EL (cell line): ENCODE measurements around the gene BTG1.

Source experiments
- DNase-seq: peaks from one replicate; pipeline ENCODE4 v3.0.0-alpha.2; 2016

BTG1 gene, protein sequence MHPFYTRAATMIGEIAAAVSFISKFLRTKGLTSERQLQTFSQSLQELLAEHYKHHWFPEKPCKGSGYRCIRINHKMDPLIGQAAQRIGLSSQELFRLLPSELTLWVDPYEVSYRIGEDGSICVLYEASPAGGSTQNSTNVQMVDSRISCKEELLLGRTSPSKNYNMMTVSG

DNA sequence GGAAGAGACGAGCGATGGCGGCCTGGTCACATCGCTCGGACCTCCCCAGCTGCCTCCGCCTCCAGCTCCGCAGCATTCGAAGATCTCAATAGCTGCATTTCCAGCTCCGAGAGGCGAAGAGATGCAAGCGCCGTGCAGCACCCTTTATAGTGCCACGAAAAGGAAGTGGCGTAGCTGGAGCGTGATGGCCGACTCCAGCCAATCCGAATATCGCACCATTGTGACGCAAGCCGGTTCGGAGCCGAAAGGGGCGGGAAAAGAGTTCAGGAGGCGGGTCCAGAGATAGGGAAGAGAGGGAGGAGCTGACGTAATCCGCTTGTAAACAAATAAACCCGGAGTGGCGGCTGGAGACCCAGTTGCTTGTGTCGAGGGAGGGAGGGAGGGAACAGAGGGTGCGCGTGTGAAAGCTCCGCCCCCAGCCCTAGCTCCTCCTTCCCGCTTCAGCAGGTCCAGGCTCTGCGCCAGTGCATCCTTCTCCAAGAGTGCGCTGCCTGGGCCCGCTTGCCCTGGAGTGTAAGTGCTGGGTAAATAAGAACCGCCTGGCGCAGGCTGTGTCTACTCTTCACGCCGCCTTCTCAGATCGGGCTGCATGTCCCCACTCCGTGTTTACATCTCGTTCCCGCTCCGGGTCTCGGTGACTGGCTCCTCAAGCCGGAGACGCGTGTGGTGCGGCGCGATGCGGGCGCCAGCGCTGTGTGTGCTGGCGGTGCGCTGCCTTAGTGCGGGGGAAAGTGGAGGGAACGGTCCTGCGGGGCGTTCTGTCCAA, at the start of gene BTG1:
TSS of gene BTG1 (minus strand) at position 116 of the 766 bp plus-strand sequence. CDS start 311 bp downstream, outside the sequence.
- peak; percentile 100 for DNase-seq

DNA sequence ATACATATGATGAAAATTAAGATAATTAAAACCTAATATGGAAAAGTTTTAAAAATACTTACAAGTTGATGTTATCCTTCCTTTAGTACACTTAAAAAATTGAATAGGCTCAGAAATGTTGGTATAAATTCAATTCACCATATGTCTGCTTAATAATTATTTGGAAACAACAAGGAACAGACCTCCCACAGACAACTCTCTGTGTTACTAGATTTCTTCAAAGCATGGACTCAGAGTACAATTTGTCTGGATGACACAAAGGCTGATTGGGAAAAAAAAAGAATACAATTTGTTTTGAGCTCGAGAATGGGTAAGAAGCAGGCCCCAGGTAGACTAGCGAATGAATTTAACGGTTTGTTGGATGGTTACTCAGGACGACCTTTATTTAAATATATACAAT, 48.9 kb upstream of the BTG1 start:
- no peak for DNase-seq

DNA sequence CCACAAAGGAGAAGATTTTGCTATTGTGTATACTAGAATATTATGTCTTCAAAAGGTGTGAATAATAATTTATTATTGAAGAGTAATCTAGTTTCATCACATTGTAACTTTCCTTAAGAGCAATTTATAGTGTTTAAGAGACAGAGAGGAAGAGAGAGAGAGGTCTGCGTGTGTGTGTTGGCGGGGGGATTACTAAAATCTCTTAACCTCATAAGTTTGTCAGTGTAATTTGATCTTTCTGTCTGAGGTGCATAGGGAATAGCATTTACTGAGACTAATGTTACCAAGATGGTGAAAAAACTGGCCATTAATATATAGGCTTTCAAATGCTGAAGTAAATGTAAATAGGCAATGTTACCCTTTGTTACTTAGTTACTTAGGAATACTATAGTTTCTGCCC, 48.2 kb upstream of the BTG1 start:
- DNase-seq, result no peak

DNA sequence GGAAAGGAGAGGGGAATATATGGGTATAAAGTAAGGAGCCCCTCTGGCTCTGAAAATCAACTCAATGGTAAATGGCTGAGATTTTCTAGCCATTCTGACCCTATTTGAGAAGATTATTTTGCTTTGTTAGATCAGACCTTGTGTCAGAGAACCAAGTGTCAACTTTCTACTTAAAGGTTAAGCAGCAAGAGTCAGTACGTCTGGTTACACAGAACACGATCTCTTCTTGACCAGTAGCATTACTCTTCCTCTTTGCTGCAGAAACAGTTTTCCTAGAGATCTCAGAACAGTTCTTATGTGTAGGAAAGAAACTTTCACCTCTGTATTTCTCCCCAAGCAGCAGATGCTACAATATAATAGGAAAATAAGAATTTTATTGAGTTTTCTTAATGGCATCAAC, 47.4 kb upstream of the BTG1 start:
- DNase-seq, result no peak

DNA sequence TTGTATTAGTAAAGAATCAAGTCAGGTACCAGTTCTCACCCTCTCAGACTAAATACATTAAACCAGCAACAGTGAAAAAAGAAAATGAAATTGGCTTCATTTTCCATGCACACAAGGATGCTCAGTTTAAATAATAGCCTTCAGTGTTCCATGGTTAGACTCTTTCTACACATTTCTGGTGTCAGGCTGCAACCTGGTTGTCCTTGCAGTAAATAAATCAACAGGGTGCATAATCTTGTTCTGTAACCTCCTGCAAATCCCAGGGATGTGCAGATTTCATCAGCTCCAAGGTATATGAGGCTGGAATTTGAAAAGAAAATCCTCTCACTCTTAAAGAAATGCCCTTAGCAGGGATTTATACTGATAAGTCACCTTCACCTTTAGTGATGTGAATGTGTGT, 46.7 kb upstream of the BTG1 start:
- no peak for DNase-seq

DNA sequence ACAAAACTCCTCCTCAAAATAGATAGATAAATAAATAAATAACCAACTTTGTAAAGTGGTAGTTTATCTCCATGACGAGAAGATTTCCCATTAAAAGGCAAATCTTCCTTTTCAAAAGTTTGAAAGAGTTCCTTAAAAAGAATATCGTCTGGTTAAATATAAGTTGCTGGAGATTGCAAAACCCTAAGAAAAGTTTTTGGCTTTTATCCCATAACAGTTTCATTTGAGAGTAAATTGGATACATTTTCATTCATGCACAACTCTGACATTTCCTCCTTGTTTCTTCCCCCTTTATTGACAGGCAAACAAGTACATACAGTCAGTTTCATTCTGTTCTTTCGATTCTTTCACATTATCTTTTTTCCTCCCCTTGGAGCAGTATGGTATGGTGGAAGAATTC, 45.4 kb upstream of the BTG1 start:
- no peak for DNase-seq

DNA sequence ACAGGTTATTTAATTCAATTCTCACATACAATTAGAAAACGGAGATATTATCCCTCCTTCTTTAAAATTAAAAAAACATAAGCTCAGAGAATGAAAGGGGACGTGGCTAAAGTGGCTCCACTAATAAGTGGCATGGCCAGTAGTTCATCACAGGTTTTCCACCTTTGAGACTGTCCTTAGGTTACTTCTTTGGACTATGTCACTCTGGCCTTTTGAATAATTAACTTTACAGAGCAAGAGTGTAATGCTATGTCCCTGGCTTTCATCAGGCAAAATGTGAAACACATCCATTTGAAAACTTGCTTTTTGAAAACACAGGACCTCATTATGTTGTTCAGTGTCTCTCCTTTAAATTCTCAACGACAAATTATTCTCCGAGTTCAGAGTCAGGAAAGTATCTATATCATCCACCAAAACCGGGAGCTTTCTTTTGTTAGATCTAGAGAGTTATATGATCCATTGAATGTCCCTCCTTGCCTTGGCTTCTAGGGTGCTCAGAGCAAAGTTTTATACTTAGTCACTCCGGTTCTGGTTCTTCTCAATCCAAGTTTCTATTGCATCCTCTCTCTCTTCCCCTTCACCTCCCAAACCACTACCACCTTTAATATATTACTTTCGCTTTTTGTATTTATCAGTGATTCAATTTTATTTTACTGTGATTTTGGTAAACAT, 43.0 kb upstream of the BTG1 start:
- DNase-seq, result no peak

DNA sequence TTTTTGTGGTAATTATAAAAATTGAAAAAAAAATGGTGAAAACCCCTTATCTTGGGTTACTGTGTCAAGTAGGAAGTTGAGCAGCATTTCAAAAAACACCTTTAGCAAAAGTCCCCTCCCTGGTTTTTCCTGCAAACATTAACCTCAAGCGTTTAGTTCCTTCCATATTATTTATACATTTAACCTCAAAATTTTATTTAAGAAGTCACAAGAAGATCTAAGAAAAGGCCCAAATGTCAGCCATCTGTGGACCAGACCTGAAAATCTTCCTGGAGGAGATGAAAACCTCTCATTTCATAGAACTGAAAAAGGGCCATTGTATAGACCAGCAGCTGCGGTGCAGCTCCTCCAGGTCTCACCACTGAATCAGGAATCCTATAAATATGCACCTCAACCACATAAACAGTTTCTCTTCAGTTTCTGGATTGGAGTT, 40.4 kb upstream of the BTG1 start:
- no peak for DNase-seq

DNA sequence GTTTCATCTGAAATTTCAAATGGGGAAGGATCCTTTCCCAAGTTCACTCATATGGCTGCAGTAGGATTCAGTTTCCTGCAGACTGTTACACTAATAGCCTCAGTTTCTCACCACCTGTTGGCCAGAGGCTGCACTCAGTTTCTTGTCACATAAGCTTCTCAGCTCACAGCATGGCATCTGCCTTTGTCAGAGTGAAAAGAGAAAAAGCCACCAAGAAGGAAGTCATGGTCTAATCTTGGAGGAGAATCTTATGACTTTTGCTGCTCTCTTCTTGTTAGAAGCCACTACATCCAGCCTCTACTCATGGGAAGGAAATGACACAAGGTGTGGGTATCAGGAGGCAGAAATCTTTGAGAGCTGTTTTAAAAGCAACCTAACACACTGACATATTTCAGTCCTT, 39.4 kb upstream of the BTG1 start:
- no peak for DNase-seq

DNA sequence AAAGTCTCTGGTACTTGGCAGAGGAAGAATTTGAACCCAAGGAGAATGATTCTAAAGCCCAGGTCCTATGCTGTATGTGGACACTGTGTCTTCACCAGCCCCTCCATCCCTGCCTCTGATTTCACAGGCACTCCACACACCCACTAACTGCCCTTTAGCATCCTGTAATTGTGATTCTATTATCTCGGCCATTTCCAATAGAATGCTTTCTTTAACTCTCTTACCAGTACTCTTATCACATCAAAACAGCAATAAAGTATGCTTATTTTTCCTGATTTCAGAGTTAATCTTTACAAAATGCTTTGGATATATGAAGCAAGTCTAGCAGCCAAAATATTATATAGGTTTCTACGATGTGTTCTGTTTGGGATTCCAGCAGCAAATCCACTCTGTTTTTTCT, 37.9 kb upstream of the BTG1 start:
- no peak for DNase-seq

DNA sequence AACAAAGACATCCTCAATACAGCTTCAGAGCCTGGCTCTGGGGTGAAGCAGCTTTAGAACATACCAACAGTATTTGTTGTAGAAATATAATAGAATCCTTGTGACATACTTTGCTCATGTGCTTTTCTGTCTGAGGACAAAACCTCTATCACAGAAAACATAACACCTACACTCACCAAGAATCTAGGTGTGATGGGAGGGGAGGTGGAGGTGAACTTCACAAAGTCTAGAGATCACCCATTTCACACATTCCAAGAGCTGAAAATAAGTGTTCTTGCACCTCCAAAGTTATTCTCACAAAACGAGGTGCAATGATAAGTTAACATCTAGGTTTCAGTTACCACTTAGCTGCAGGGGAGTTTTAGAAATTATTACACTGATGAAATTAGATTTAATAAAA, 32.7 kb upstream of the BTG1 start:
- DNase-seq, result no peak

DNA sequence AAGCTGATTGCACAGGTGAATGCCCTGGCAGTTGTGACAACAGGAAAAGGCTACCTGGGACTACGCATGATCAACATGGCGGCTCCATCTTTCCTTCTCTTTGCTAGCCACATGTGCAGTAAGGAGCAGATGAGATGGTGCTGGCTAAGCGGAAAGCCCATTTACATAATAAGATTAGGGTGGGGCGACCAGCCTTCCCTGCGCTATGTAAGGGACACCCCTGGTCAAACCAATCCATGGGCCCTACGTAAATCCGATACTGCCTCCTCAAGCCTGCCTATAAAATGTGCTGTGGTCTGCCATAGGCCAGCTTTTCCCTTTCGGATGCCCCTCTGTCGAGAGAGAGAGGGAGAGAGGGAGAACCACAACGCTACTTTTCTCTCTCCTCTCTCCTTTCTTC, 31.0 kb upstream of the BTG1 start:
- no peak for DNase-seq

DNA sequence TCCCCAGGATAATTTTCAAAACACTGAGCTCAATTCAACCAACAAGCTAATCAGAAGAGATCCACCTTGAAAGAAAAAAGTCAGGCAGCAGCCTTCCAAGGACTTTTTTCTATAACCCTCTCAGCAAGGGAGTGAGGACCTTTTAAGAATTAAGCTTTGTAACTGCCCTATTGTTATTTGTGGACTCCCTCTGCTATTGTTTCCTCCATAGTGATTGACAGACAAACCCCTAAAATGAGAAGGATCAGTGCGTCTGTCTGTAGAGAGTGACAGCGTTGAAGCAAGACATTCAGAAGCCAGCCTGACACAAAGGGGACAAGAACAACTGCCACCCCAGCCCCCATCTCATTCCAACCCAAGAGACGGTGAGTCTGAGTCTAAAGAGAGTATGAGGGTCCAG, 30.3 kb upstream of the BTG1 start:
- no peak for DNase-seq

DNA sequence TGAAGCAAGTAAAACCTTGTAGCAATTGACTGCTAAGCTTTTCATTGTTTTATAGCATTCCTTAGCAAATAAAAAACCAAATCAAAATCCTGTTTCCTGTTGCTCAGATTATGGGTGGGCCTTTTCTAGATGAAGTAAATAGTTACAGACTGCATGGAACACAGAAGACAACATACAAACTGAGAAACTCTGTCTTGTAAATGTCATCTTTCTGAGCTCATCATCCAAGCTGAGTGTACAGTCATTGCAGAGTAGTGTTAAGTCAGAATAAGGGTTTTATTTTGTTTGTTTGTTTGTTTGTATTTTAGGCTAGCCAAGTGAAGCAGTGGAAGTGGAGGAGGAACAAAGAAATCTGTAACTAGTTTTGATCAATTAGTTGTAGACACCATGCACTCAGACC, 24.4 kb upstream of the BTG1 start:
- DNase-seq, result no peak

DNA sequence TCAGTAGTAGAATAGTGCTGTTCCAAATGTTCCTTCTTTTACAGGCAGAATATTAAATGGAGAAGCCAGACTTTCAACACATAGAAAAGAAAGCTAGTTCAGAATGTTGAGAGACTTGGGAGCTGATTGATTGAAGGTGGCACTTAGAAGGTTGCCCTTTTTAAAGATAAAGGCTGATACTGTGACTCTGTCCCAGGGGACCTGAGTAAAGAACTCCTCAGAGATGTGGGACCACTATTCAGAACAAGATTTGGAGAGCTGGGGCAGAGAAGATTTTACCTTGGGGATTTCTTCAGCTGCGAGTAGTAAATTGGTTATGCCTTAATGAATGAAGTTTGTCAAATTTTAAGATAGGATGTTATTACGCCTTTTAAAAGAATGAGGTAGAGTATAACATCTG, 21.4 kb upstream of the BTG1 start:
- DNase-seq, result no peak

DNA sequence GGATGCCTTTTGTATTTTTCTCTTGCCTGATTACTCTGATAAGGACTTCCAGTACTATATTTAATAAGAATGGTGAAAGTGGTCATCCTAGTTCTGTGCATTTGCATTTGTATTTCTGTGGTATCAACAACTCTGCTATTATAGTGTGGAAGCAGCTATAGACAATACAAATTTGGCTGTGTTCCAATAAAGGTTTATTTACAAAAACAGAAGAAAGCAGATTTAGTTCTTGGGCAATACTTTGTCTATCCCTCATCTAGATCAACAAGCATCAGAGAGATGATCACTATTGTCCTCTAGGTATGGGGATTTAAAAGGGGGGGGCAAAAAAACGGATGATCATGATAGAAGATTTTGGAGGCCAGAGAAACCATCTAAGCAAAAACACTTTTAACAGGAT, 19.1 kb upstream of the BTG1 start:
- no peak for DNase-seq

DNA sequence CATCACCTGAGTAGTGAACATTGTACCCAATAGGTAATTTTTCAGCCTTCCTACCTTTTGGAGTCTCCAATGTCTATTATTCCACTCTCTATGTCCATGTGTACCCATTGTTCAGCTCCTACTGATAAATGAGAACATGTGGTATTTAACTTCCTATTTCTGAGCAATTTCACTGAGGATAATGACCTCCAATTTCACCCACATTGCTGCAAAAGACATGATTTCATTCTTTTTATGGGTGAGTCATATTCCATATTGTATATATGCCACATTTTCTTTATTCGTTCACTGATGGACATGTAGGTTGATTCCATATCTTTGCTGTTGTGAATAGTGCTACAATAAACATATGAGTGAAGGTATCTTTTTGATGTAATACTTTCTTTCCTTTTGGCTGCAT, 16.4 kb upstream of the BTG1 start:
- DNase-seq, result no peak

DNA sequence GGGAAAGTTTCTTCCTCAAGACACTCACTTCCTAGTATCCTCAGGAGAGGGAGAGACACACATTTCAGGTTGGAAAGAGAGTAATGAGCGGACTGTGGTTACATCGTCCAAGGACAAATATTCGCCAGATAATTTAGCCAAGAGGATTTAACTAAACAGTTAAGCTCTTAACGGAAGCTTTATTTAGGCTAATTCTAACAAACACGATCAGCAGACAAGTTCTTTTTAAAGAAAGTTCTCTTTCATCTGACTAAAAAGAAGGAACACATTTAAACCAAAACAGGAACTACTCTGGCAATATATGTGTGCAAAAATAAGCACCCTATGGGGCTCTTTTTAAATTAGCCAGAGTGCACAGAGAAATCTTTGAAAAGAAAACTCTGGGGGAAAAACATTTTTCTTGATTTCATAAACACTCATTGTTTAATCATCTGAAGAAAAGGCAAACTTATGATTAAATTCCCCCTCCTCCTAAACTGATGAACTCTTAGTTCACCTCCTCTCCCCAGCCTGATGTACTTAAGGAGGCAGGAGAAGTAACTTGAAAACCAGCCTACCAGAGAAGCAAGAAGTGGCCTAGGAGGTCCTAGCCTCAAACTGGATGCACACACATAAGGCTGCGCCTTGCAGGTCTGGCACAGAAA, 13.3 kb upstream of the BTG1 start:
- no peak for DNase-seq

DNA sequence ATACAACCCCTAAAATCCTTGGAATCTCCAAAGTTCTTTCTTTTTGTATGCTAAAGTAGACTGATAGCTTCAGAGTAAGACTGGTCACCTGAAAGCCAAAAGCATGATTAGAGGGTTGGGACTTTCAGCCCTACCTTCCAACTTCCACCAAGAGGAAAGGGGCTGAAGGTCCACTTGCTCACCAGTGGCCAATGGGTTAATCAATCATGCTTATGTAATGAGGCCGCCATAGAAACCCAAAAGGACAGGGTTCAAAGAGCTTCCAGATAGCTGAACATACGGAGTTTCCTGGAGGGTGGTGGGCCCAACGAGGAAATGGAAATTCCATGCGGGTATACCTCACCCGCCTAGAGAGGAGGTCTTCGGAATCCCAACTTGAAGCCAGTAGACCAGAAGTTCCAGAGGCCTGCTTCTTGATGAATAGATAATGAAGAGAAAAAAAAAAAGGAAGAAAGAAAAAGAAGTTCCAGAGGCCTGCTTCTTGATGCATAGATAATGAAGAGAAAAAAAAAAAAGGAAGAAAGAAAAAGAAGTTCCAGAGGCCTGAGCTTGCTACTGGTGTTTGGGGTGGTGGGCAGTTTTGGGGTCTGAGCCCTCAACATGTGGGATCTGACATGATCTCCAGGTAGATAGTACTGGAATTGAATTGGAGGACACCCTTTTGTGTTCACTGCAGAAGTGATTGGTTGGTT, 11.2 kb upstream of the BTG1 start:
- no peak for DNase-seq

DNA sequence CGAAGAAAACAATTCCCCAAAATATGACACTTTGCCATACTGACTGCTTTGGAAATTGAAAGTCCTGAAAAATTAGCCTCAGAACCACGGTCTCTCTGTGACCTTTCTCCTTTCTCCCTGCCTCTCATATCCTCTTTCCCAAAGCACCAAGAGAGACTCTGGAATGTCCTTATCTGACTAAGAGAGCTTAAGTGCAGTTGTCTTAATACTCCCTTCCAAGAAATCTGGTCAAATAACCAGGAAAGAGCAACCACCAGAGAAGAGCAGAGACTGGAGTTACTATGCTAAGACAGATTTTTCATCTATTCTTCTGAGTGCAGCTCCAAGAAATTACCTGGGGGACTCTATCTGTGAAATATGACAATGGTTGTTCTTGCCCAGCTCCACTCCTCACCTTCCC, 10.5 kb upstream of the BTG1 start:
- DNase-seq, result no peak

DNA sequence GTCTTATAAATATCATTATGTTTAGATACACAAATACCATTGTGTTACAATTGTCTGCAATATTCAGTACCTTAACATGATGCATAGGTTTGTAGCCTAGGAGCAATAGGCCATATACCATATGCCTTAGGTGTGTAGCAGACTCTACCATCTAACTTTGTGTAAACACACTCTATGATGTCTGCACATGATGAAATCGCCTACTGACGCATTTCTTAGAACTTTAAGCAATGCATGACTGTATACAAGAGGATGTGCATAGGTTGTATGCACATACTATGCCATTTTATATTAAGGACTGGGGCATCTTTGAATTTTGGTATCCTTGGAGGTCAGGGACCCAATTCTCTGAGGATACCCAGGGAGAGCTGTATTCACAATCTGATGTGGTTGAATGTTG, 10.1 kb upstream of the BTG1 start:
- no peak for DNase-seq

DNA sequence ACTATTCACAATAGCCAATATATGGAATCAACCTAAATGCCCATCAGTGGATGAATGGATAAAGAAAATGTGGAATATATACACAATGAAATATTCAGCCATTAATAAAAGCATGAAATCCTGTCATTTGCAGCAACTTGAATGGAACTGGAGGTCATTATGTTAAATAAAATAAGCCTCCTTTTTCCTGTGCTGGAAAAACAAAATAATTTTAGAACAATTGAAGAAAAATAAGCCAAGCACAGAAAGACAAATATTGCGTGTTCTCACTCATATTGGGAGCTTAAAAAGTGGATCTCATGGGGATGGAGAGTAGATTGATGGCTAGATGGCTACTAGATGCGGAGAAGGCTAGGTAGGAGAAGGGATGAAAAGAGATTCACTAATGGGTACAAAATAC, 6.3 kb upstream of the BTG1 start:
- no peak for DNase-seq

DNA sequence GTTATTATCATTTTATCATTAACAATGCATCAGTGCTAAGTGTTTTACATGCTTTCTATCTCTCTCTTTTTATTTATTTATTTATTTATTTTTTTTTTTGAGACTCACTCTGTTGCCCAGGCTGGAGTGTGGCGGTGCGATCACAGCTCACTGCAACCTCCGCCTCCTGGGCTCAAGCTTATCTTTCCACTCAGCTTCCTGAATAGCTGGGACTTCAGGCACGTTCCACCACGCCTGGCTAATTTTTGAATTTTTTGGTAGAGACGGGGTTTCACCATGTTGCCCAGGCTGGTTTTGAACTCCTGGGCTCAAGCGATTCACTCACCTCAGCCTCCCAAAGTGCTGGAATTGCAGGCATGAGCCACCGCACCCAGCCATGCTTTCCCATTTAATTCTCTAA, 3.9 kb upstream of the BTG1 start:
- no peak for DNase-seq
